ENCODE data around the gene OPN1MW3. TPM values are rescaled to one million over a fixed set of nuclear protein-coding genes. Genes with fewer than 3 reads are reported as not detected.

OPN1MW3 gene
- total RNA-seq, 1 donor from 2014 or later: not detected

DNA sequence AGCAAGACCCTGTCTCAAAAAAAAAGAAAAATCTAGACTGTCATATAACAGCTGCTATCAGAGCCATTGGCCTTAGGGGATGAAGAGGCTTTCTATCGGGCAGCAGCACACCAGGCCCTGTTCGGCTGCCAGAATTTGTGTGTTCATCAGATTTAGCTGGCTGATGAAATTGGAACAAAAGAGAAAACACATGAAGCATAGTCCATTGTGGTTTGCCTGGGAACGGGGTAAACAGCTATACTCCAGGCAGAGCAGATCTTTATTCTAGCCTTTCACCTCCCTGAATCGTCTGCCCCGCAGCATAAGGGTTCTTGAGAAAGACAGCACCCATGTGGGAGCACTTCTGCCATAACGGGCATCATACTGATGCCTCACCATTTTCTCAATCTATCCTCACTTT is 49.8 kb downstream of the OPN1MW3 start:
- no peak for DNase-seq (ENCODE audit: low read depth)
- no peaks in the 10 kb centered on the region for H3K4me1 ChIP-seq (ENCODE audit: insufficient read depth, low read length)
- H2AFZ ChIP-seq (ENCODE audit: low read depth, low read length): no peak overlapping the region
- H4K20me1 ChIP-seq (ENCODE audit: insufficient read depth, low read length): no peaks in the 10 kb centered on the region
- no peaks in the 10 kb centered on the region for H3K9me3 Mint-ChIP-seq (ENCODE audit: unreplicated experiment)
- no peaks in the 10 kb centered on the region for H3K27me3 ChIP-seq (ENCODE audit: insufficient read depth, low read length)
- H3K4me1 Mint-ChIP-seq (ENCODE audit: low read depth, unreplicated experiment): no peaks in the 10 kb centered on the region
- TF ChIP-seq EZH2 (IDR thresholded peaks at IDR 0.05; ENCODE audit: insufficient read depth, low read length): no peak
- TF ChIP-seq, protein P1, sequence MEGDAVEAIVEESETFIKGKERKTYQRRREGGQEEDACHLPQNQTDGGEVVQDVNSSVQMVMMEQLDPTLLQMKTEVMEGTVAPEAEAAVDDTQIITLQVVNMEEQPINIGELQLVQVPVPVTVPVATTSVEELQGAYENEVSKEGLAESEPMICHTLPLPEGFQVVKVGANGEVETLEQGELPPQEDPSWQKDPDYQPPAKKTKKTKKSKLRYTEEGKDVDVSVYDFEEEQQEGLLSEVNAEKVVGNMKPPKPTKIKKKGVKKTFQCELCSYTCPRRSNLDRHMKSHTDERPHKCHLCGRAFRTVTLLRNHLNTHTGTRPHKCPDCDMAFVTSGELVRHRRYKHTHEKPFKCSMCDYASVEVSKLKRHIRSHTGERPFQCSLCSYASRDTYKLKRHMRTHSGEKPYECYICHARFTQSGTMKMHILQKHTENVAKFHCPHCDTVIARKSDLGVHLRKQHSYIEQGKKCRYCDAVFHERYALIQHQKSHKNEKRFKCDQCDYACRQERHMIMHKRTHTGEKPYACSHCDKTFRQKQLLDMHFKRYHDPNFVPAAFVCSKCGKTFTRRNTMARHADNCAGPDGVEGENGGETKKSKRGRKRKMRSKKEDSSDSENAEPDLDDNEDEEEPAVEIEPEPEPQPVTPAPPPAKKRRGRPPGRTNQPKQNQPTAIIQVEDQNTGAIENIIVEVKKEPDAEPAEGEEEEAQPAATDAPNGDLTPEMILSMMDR (IDR thresholded peaks at IDR 0.05; ENCODE audit: insufficient read depth, low read depth, low read length): no peak
- no peak overlapping the region for H3K27ac ChIP-seq (ENCODE audit: low read depth, low read length)
- H3K4me2 ChIP-seq (ENCODE audit: low read length): no peak overlapping the region
- H3K36me3 ChIP-seq (ENCODE audit: insufficient read depth, low read length): no peaks in the 10 kb centered on the region
- no peak overlapping the region for H3K4me3 ChIP-seq (ENCODE audit: insufficient read depth, low read depth, low read length)
- no peak overlapping the region for H3K27ac Mint-ChIP-seq (ENCODE audit: unreplicated experiment)
- H3K27me3 Mint-ChIP-seq (ENCODE audit: low read depth, unreplicated experiment): peaks cover 3% of the 10 kb centered on the region
- H3K9ac ChIP-seq (ENCODE audit: low read length): no peak overlapping the region
- no peaks in the 10 kb centered on the region for H3K79me2 ChIP-seq (ENCODE audit: insufficient read depth, low read length)
- no peak overlapping the region for H3K4me3 Mint-ChIP-seq (ENCODE audit: unreplicated experiment)
- H3K36me3 Mint-ChIP-seq (ENCODE audit: low read depth, unreplicated experiment): no peaks in the 10 kb centered on the region
- FAIRE-seq: no peak
- H3K9me3 ChIP-seq (ENCODE audit: insufficient read depth, low read depth, low read length): no peaks in the 10 kb centered on the region

DNA sequence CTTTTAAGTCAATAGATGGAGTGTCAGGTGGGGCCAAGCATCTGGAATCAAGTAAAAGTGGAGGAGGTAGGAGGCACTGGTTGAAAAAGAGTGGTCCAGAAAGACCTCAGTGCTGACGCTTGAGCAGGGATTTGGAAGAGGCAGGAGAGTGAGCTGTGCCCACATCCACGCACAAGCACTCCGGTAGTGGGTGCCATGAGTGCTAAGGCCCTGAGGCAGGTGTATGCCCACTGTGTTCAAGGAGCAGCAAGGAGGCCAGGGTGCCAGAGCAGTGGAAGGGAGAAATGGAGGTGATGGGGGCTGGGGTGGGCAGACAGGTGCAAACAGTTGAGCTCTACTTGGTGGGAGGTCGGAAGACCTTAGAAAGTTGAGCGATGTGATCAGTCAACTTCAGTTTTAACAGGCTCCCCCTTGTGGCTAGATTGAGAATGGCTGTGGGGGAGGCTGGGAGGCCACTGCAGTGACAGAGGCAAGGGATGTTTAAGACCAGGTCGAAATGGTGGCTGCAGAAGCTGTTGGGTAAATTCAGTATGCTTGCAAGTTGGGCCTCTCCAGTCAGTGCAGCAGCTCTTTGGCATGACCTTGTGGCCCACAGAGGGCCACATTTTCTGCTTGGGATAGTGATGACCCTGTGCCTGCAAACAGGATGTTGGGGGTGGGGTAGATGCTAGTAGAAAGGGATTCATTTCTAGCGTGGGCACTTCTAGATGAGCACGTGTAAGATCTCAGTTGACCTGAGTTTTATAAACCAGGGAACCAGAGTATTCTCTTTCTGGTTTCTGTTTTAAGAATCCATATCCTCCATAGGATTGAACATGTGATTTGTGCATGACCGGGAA is 50.9 kb downstream of the OPN1MW3 start:
- no peaks in the 10 kb centered on the region for H3K4me1 ChIP-seq (ENCODE audit: insufficient read depth, low read length)
- no peak overlapping the region for H3K9ac ChIP-seq (ENCODE audit: low read length)
- no peak overlapping the region for H2AFZ ChIP-seq (ENCODE audit: low read depth, low read length)
- no peaks in the 10 kb centered on the region for H4K20me1 ChIP-seq (ENCODE audit: insufficient read depth, low read length)
- no peak overlapping the region for H3K4me3 ChIP-seq (ENCODE audit: insufficient read depth, low read depth, low read length)
- no peaks in the 10 kb centered on the region for H3K9me3 ChIP-seq (ENCODE audit: insufficient read depth, low read depth, low read length)
- Mint-ChIP-seq H3K36me3 (ENCODE audit: low read depth, unreplicated experiment) (no peaks in the 10 kb centered on the region), H3K4me3 (ENCODE audit: unreplicated experiment) (no peak overlapping the region), H3K27ac (ENCODE audit: unreplicated experiment) (no peak overlapping the region), H3K4me1 (ENCODE audit: low read depth, unreplicated experiment) (no peaks in the 10 kb centered on the region), H3K27me3 (ENCODE audit: low read depth, unreplicated experiment) (peaks cover 3% of the 10 kb centered on the region), H3K9me3 (ENCODE audit: unreplicated experiment) (no peaks in the 10 kb centered on the region)
- H3K79me2 ChIP-seq (ENCODE audit: insufficient read depth, low read length): no peaks in the 10 kb centered on the region
- H3K27me3 ChIP-seq (ENCODE audit: insufficient read depth, low read length): no peaks in the 10 kb centered on the region
- no peak for DNase-seq (ENCODE audit: low read depth)
- H3K27ac ChIP-seq (ENCODE audit: low read depth, low read length): no peak overlapping the region
- TF ChIP-seq EZH2 (IDR thresholded peaks at IDR 0.05; ENCODE audit: insufficient read depth, low read length): no peak
- TF ChIP-seq, protein P1 (IDR thresholded peaks at IDR 0.05; ENCODE audit: insufficient read depth, low read depth, low read length): peak; percentile 50
- H3K4me2 ChIP-seq (ENCODE audit: low read length): no peak overlapping the region
- no peaks in the 10 kb centered on the region for H3K36me3 ChIP-seq (ENCODE audit: insufficient read depth, low read length)
- peak; percentile 91 for FAIRE-seq
